WTC11 (cell line): ENCODE measurements around the gene AR. TPM values are rescaled to one million over a fixed set of nuclear protein-coding genes. Genes with fewer than 3 reads are reported as not detected.

Experiments used
- ATAC-seq: fragments of 200-7000 bp; cut with Tn5 transposase; 2 replicates; pipeline ENCODE4 v1.10.0; 2021; ENCODE audit warnings: mild to moderate bottlenecking, moderate library complexity
- CTCF ChIA-PET: fragments of 300-600 bp; sonication (Branson Sonifier 250); formaldehyde crosslinking; loops from one replicate; lab custom pipeline; 2021; ENCODE audit warnings: antibody characterized with exemption; lab: Charles Lee
- POLR2A ChIA-PET: fragments of 350-600 bp; sonication (Branson Sonifier 250); formaldehyde crosslinking; loops from one replicate; lab custom pipeline; 2021; ENCODE audit warnings: antibody characterized with exemption; lab: Charles Lee
- DNase-seq: peaks from one replicate; pipeline ENCODE4 v3.0.0; 2021; ENCODE audit warnings: low spot score
- H3K27ac Mint-ChIP-seq: 2 replicates; pipeline ENCODE4 v1.8.0; 2021; ENCODE audit warnings: mixed read lengths
- H3K27me3 Mint-ChIP-seq: 2 replicates; pipeline ENCODE4 v1.8.0; 2021; ENCODE audit warnings: low read depth, mild to moderate bottlenecking, moderate library complexity, mixed read lengths
- H3K36me3 Mint-ChIP-seq: 2 replicates; pipeline ENCODE4 v1.8.0; 2021; ENCODE audit warnings: mixed read lengths
- H3K4me1 Mint-ChIP-seq: 2 replicates; pipeline ENCODE4 v1.8.0; 2022; ENCODE audit warnings: mixed read lengths
- H3K4me3 Mint-ChIP-seq: 2 replicates; pipeline ENCODE4 v1.8.0; 2021; ENCODE audit warnings: mild to moderate bottlenecking, moderate library complexity, mixed read lengths
- H3K9me3 Mint-ChIP-seq: 2 replicates; pipeline ENCODE4 v1.8.0; 2021; ENCODE audit warnings: mixed read lengths
- ARID4B ChIP-seq: sonication (generic); formaldehyde crosslinking; IDR thresholded peaks from 2 replicates; pipeline ENCODE4 v1.8.0; 2023; ENCODE audit warnings: missing genetic modification reagents, mild to moderate bottlenecking, borderline replicate concordance
- ATF6 ChIP-seq: sonication (generic); formaldehyde crosslinking; IDR thresholded peaks from 2 replicates; pipeline ENCODE4 v1.8.1; 2023; ENCODE audit warnings: mild to moderate bottlenecking, missing genetic modification reagents
- CBFB ChIP-seq: sonication (generic); formaldehyde crosslinking; IDR thresholded peaks from 2 replicates; pipeline ENCODE4 v1.8.1; 2022; ENCODE audit warnings: mild to moderate bottlenecking, low read depth, missing genetic modification reagents
- E2F4 ChIP-seq: sonication (generic); formaldehyde crosslinking; IDR thresholded peaks from 2 replicates; pipeline ENCODE4 v1.8.1; 2022; ENCODE audit warnings: low read depth, mild to moderate bottlenecking, moderate library complexity, missing genetic modification reagents, borderline replicate concordance
- EMX1 ChIP-seq: fragments of 250-450 bp; sonication (Bioruptor Pico); IDR thresholded peaks from 2 replicates; pipeline ENCODE4 v1.8.0; 2021; ENCODE audit warnings: mild to moderate bottlenecking
- ETV6 ChIP-seq: sonication (generic); formaldehyde crosslinking; IDR thresholded peaks from 2 replicates; pipeline ENCODE4 v1.8.1; 2022; ENCODE audit warnings: mild to moderate bottlenecking, missing genetic modification reagents
- FOXP1 ChIP-seq: sonication (generic); formaldehyde crosslinking; IDR thresholded peaks from 2 replicates; pipeline ENCODE4 v1.8.0; 2022; ENCODE audit warnings: missing genetic modification reagents, mild to moderate bottlenecking, moderate library complexity, borderline replicate concordance
- GABPB1 ChIP-seq: sonication (generic); formaldehyde crosslinking; IDR thresholded peaks from 2 replicates; pipeline ENCODE4 v1.8.1; 2023; ENCODE audit warnings: mild to moderate bottlenecking, missing genetic modification reagents
- GRHL2 ChIP-seq: fragments of 250-450 bp; sonication (Bioruptor Pico); IDR thresholded peaks from 2 replicates; pipeline ENCODE4 v1.8.0; 2022; ENCODE audit warnings: mild to moderate bottlenecking, moderate library complexity; ENCODE audit not compliant: insufficient replicate concordance, severe bottlenecking
- IRF1 ChIP-seq: sonication (generic); formaldehyde crosslinking; IDR thresholded peaks from 2 replicates; pipeline ENCODE4 v1.8.0; 2023; ENCODE audit warnings: missing genetic modification reagents
- IRF2 ChIP-seq: sonication (generic); formaldehyde crosslinking; IDR thresholded peaks from 2 replicates; pipeline ENCODE4 v1.8.0; 2022; ENCODE audit warnings: low read depth, missing genetic modification reagents, borderline replicate concordance
- MYBL2 ChIP-seq: sonication (generic); formaldehyde crosslinking; IDR thresholded peaks from 2 replicates; pipeline ENCODE4 v1.8.1; 2023; ENCODE audit warnings: mild to moderate bottlenecking, moderate library complexity, missing genetic modification reagents
- NR1H2 ChIP-seq: sonication (generic); formaldehyde crosslinking; IDR thresholded peaks from 2 replicates; pipeline ENCODE4 v1.9.0; 2021; ENCODE audit warnings: mild to moderate bottlenecking, moderate library complexity, missing genetic modification reagents
- PRRX2 ChIP-seq: fragments of 250-450 bp; sonication (Bioruptor Pico); IDR thresholded peaks from 2 replicates; pipeline ENCODE4 v1.8.0; 2021; ENCODE audit warnings: mild to moderate bottlenecking
- SMAD4 ChIP-seq: sonication (generic); formaldehyde crosslinking; IDR thresholded peaks from 2 replicates; pipeline ENCODE4 v1.8.0; 2022; ENCODE audit warnings: mild to moderate bottlenecking, missing genetic modification reagents
- SOX15 ChIP-seq: fragments of 250-450 bp; sonication (Bioruptor Pico); IDR thresholded peaks from 2 replicates; pipeline ENCODE4 v1.9.0; 2021; ENCODE audit warnings: mild to moderate bottlenecking
- USF1 ChIP-seq: sonication (generic); formaldehyde crosslinking; IDR thresholded peaks from 2 replicates; pipeline ENCODE4 v1.8.0; 2022; ENCODE audit warnings: mild to moderate bottlenecking, missing genetic modification reagents
- ZNF121 ChIP-seq: sonication (generic); formaldehyde crosslinking; IDR thresholded peaks from 2 replicates; pipeline ENCODE4 v1.8.0; 2023; ENCODE audit warnings: missing genetic modification reagents
- ZNF138 ChIP-seq: sonication (generic); formaldehyde crosslinking; conservative IDR thresholded peaks from 2 replicates; pipeline ENCODE4 v1.8.1; 2022; ENCODE audit warnings: mild to moderate bottlenecking, moderate library complexity, missing genetic modification reagents
- ZNF317 ChIP-seq: sonication (generic); formaldehyde crosslinking; IDR thresholded peaks from 2 replicates; pipeline ENCODE4 v1.8.1; 2023; ENCODE audit warnings: low read depth, mild to moderate bottlenecking, moderate library complexity, missing genetic modification reagents, borderline replicate concordance
- ZNF423 ChIP-seq: fragments of 250-450 bp; sonication (Bioruptor Pico); IDR thresholded peaks from 2 replicates; pipeline ENCODE4 v2.1.2; 2022; ENCODE audit warnings: mild to moderate bottlenecking, moderate library complexity
- ZNF425 ChIP-seq: fragments of 250-450 bp; sonication (Bioruptor Pico); conservative IDR thresholded peaks from 2 replicates; pipeline ENCODE4 v1.9.0; 2021; ENCODE audit warnings: mild to moderate bottlenecking
- total RNA-seq: library from RNA; stranded (reverse); gene quantifications from 3 replicates; pipeline ENCODE4 v1.2.3, GENCODE V29; 2021

Gene AR
- total RNA-seq, 1 experiment from 2014 or later, result 10.3 TPM

GRCh38 chrX:67582436-67582835, 38.6 kb downstream of the AR start:
- Mint-ChIP-seq H3K4me1 (peaks cover 46% of the 10 kb centered on the region), H3K4me3 (no peak overlapping the region), H3K27me3 (no peaks in the 10 kb centered on the region), H3K27ac (no peak overlapping the region), H3K36me3 (peaks cover 2% of the 10 kb centered on the region), H3K9me3 (no peaks in the 10 kb centered on the region)
- no peak for ATAC-seq
- TF ChIP-seq USF1 (no peak), ATF6 (CRISPR knock-in tag) (no peak), ZNF317 (CRISPR knock-in tag) (no peak), MYBL2 (CRISPR knock-in tag) (no peak)
- no peak for DNase-seq
- CTCF ChIA-PET, result no interaction called here
- POLR2A ChIA-PET, result no interaction called here

- Mint-ChIP-seq H3K27me3 (no peaks in the 10 kb centered on the region), H3K4me1 (peaks cover 43% of the 10 kb centered on the region), H3K4me3 (no peak overlapping the region), H3K9me3 (no peaks in the 10 kb centered on the region), H3K27ac (no peak overlapping the region), H3K36me3 (peaks cover 2% of the 10 kb centered on the region)
- TF ChIP-seq SMAD4 (CRISPR knock-in tag) (no peak), ZNF121 (no peak), ZNF138 (CRISPR knock-in tag) (no peak), NR1H2 (CRISPR knock-in tag) (no peak), ZNF317 (CRISPR knock-in tag) (no peak), ETV6 (no peak), ARID4B (CRISPR knock-in tag) (no peak), CBFB (CRISPR knock-in tag) (no peak), GABPB1 (CRISPR knock-in tag) (no peak), E2F4 (CRISPR knock-in tag) (no peak)
- CTCF ChIA-PET, result no interaction called here
- no peak for ATAC-seq
- DNase-seq, result no peak
- POLR2A ChIA-PET, result no interaction called here
Observed at GRCh38 chrX:67583171-67583570, 39.4 kb downstream of the AR start.

- DNase-seq (no peak), ATAC-seq (no peak)
- ChIA-PET POLR2A (no interaction called here), CTCF (no interaction called here)
- H3K27me3 Mint-ChIP-seq, result no peaks in the 10 kb centered on the region
- H3K9me3 Mint-ChIP-seq, result no peaks in the 10 kb centered on the region
- peaks cover 33% of the 10 kb centered on the region for H3K4me1 Mint-ChIP-seq
- H3K27ac Mint-ChIP-seq, result no peak overlapping the region
- peaks cover 6% of the 10 kb centered on the region for H3K36me3 Mint-ChIP-seq
- H3K4me3 Mint-ChIP-seq, result no peak overlapping the region
- TF ChIP-seq EMX1 (CRISPR knock-in tag) (no peak), GRHL2 (no peak), PRRX2 (no peak), FOXP1 (no peak), SMAD4 (CRISPR knock-in tag) (no peak), ZNF425 (no peak), IRF2 (CRISPR knock-in tag) (no peak), SOX15 (CRISPR knock-in tag) (no peak), IRF1 (no peak), ZNF423 (CRISPR knock-in tag) (no peak), GABPB1 (CRISPR knock-in tag) (no peak)
Observed at GRCh38 chrX:67585401-67585800, 41.6 kb downstream of the AR start.
